ENCODE results near the gene HIC1. TPM values are rescaled to one million over a fixed set of nuclear protein-coding genes. Genes with fewer than 3 reads are reported as not detected.

HIC1 gene
- total RNA-seq, 2 experiments from 2014 or later, result 35.1 TPM

GRCh38 chr17:2053380-2054261 lies 1.3 kb upstream of the HIC1 start:
- ChIA-PET POLR2A (interaction anchor here (0.6 to 5.7 kb wide), 7 partner anchors 9 to 282 kb away, joined by 3 to 46 read pairs (median 4); partner anchors contain the start of gene TSR1), CTCF (interaction anchor here (0.7 to 8.5 kb wide), 28 partner anchors 10 to 592 kb away, joined by 3 to 239 read pairs (median 5); partner anchors contain the start of genes RTN4RL1 and TSR1)
- no peaks in the 10 kb centered on the region for H3K9me3 Mint-ChIP-seq
- peaks cover 12% of the 10 kb centered on the region for H3K27me3 Mint-ChIP-seq
- ATAC-seq (peak; percentile 43), DNase-seq (peak; percentile 93)
- H3K4me3 Mint-ChIP-seq, result peak overlapping the region; percentile 74
- H3K27ac Mint-ChIP-seq, result peak overlapping the region; percentile 52
- intact Hi-C loops (cut with micrococcal nuclease), result loop anchor here (5.0 kb wide), 1 partner anchor 189 kb away; no protein-coding TSS in a partner anchor
- peaks cover 11% of the 10 kb centered on the region for H3K36me3 Mint-ChIP-seq (ENCODE audit: low read depth)
- TF ChIP-seq CTCF (IDR thresholded peaks at IDR 0.05), result peak; percentile 70
- peaks cover 22% of the 10 kb centered on the region for H3K4me1 Mint-ChIP-seq (ENCODE audit: low read depth)

DNA sequence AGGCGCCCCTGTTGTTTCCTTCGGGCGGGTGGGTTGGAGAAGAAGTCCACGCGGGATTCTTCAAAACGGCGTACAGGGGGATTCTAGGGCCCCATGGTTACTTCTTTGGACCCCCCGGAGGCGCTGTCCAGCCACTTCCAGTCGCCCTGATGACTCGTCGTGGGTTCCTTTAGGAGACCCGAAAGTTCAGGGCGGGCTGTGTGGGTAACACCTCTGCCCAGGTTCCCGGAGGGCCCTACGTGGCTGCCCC lies 716 bp upstream of the HIC1 start:
- ATAC-seq (no peak), DNase-seq (no peak)
- Mint-ChIP-seq H3K4me3 (peak overlapping the region; percentile 74), H3K27me3 (peaks cover 9% of the 10 kb centered on the region), H3K27ac (peak overlapping the region; percentile 52), H3K36me3 (ENCODE audit: low read depth) (peaks cover 11% of the 10 kb centered on the region), H3K4me1 (ENCODE audit: low read depth) (peaks cover 16% of the 10 kb centered on the region), H3K9me3 (no peaks in the 10 kb centered on the region)
- POLR2A ChIA-PET, result interaction anchor here (1.0 to 5.7 kb wide), 7 partner anchors 15 to 282 kb away, joined by 3 to 46 read pairs (median 10); partner anchors contain the start of genes SMG6, SRR and TSR1
- no peak for TF ChIP-seq CTCF (IDR thresholded peaks at IDR 0.05)
- CTCF ChIA-PET, result interaction anchor here (0.6 to 8.5 kb wide), 53 partner anchors 8 to 1459 kb away, joined by 3 to 239 read pairs (median 4); partner anchors contain the start of genes DPH1, OVCA2, RTN4RL1 and TSR1
- intact Hi-C loops (cut with micrococcal nuclease), result loop anchor here (5.0 kb wide), 1 partner anchor 188 kb away; no protein-coding TSS in a partner anchor

GRCh38 chr17:2055292-2056205 lies 646 bp downstream of the HIC1 start:
- peak; percentile 67 for DNase-seq
- ChIA-PET CTCF (interaction anchor here (0.6 to 8.5 kb wide), 36 partner anchors 9 to 360 kb away, joined by 3 to 239 read pairs (median 5); partner anchors contain the start of genes DPH1, OVCA2 and RTN4RL1), POLR2A (interaction anchor here (0.6 to 5.7 kb wide), 13 partner anchors 9 to 248 kb away, joined by 3 to 46 read pairs (median 5); partner anchors contain the start of genes SMG6 and SRR)
- TF ChIP-seq CTCF (IDR thresholded peaks at IDR 0.05), result no peak
- Mint-ChIP-seq H3K4me3 (peak overlapping the region; percentile 76), H3K4me1 (ENCODE audit: low read depth) (peaks cover 22% of the 10 kb centered on the region), H3K36me3 (ENCODE audit: low read depth) (peaks cover 22% of the 10 kb centered on the region), H3K27me3 (peaks cover 9% of the 10 kb centered on the region), H3K9me3 (no peaks in the 10 kb centered on the region), H3K27ac (no peak overlapping the region)
- no peak for ATAC-seq
- intact Hi-C loops (cut with micrococcal nuclease), result no loop called here

GRCh38 chr17:2056206-2057174 lies 1.6 kb downstream of the HIC1 start:
- Mint-ChIP-seq H3K9me3 (no peaks in the 10 kb centered on the region), H3K27ac (peak overlapping the region; percentile 61), H3K4me3 (peak overlapping the region; percentile 76), H3K4me1 (ENCODE audit: low read depth) (peaks cover 22% of the 10 kb centered on the region), H3K27me3 (peaks cover 7% of the 10 kb centered on the region), H3K36me3 (ENCODE audit: low read depth) (peaks cover 30% of the 10 kb centered on the region)
- peak; percentile 67 for DNase-seq
- intact Hi-C loops (cut with micrococcal nuclease), result no loop called here
- ChIA-PET CTCF (interaction anchor here (0.7 to 8.5 kb wide), 26 partner anchors 12 to 360 kb away, joined by 3 to 239 read pairs (median 6); partner anchors contain the start of gene OVCA2), POLR2A (interaction anchor here (0.7 to 5.7 kb wide), 14 partner anchors 9 to 337 kb away, joined by 3 to 46 read pairs (median 4); partner anchors contain the start of genes RTN4RL1 and TSR1)
- ATAC-seq, result no peak
- TF ChIP-seq CTCF (IDR thresholded peaks at IDR 0.05), result peak; percentile 25
